SK-N-SH (cell line): ENCODE results near the gene HNRNPM. TPM values are rescaled to one million over a fixed set of nuclear protein-coding genes. Genes with fewer than 3 reads are reported as not detected.

Experiments used
- CTCF ChIA-PET: fragments of 300-600, 350-600 bp; formaldehyde crosslinking; extraction: SDS; loops from one replicate; lab custom pipeline; 2021; lab: Yijun Ruan, JAX
- POLR2A ChIA-PET: fragments of 350-600 bp; sonication (Branson Sonifier 250); formaldehyde crosslinking; extraction: SDS; loops from one replicate; lab custom pipeline; 2020; ENCODE audit warnings: antibody characterized with exemption, inconsistent platforms; lab: Yijun Ruan, JAX
- DNase-seq: peaks from one replicate; pipeline ENCODE4 v3.0.0; 2012
- H2AFZ ChIP-seq: fragments of 200-600 bp; sonication (generic); 2 replicates; pipeline ENCODE4 v1.8.1; 2016; ENCODE audit warnings: antibody characterized with exemption, mild to moderate bottlenecking, low read depth
- H3F3A ChIP-seq: fragments of 200-600 bp; sonication (generic); replicated peaks from 2 replicates; pipeline ENCODE3; 2016; ENCODE audit warnings: antibody characterized with exemption, mild to moderate bottlenecking; ENCODE audit not compliant: insufficient read depth
- H3K27ac ChIP-seq, 2 experiments: fragments of 200-500 bp in 1 of 2; fragments of 200-600 bp in 1 of 2; sonication (Bioruptor generic) in 1 of 2; sonication (generic), shearing (Covaris generic) in 1 of 2; 2 replicates each; pipeline versions ENCODE4 v1.5.1 to v1.6.1; 2014 to 2016; ENCODE audit warnings: low read depth in 2 of 2, inconsistent platforms in 1 of 2, low read length in 1 of 2, mild to moderate bottlenecking in 1 of 2, mixed read lengths in 1 of 2
- H3K27me3 ChIP-seq: fragments of 200-600 bp; sonication (generic), shearing (Covaris generic); 2 replicates; pipeline ENCODE4 v1.6.1; 2016; ENCODE audit warnings: mixed run types; ENCODE audit not compliant: insufficient read depth
- H3K36me3 ChIP-seq, 2 experiments: fragments of 200-500 bp in 1 of 2; fragments of 200-600 bp in 1 of 2; sonication (Bioruptor generic) in 1 of 2; sonication (generic) in 1 of 2; replicated peaks in 1 of 2; 2 replicates each; pipeline versions ENCODE3 to v1.5.1; 2014 to 2016; ENCODE audit warnings: low read length in 1 of 2, mild to moderate bottlenecking in 1 of 2; ENCODE audit not compliant: insufficient read depth in 2 of 2, control insufficient read depth in 1 of 2
- H3K4me1 ChIP-seq, 2 experiments: fragments of 200-500 bp in 1 of 2; fragments of 200-600 bp in 1 of 2; sonication (Bioruptor generic) in 1 of 2; sonication (generic), shearing (Covaris generic) in 1 of 2; 2 replicates each; pipeline versions ENCODE4 v1.5.1 to v1.6.1; 2014 to 2016; ENCODE audit warnings: low read depth in 1 of 2, low read length in 1 of 2, mixed run types in 1 of 2; ENCODE audit not compliant: insufficient read depth in 2 of 2, control insufficient read depth in 1 of 2
- H3K4me2 ChIP-seq: fragments of 200-600 bp; sonication (generic), shearing (Covaris generic); 2 replicates; pipeline ENCODE4 v1.6.1; 2017; ENCODE audit warnings: mixed run types
- H3K4me3 ChIP-seq, 2 experiments: fragments of 200-500 bp in 1 of 2; fragments of 200-600 bp in 1 of 2; sonication (Bioruptor generic) in 1 of 2; sonication (generic), shearing (Covaris generic) in 1 of 2; 2 replicates each; pipeline versions ENCODE4 v1.5.1 to v1.8.1; 2014 to 2016; ENCODE audit warnings: low read depth in 2 of 2, inconsistent platforms in 1 of 2, low read length in 1 of 2, mild to moderate bottlenecking in 1 of 2, mixed read lengths in 1 of 2, moderate library complexity in 1 of 2
- H3K79me2 ChIP-seq: fragments of 200-600 bp; sonication (generic); 2 replicates; pipeline ENCODE4 v1.8.1; 2017; ENCODE audit warnings: mild to moderate bottlenecking; ENCODE audit not compliant: insufficient read depth
- H3K9ac ChIP-seq: fragments of 200-600 bp; sonication (generic); 2 replicates; pipeline ENCODE4 v1.6.1; 2017; ENCODE audit warnings: mixed run types
- H3K9me2 ChIP-seq: fragments of 200-600 bp; sonication (generic); 2 replicates; pipeline ENCODE4 v1.6.1; 2017; ENCODE audit warnings: mixed run types
- H3K9me3 ChIP-seq: fragments of 200-600 bp; sonication (generic); 2 replicates; pipeline ENCODE4 v1.6.1; 2017; ENCODE audit warnings: mixed run types, mild to moderate bottlenecking, moderate library complexity
- H4K20me1 ChIP-seq: fragments of 200-600 bp; sonication (generic); 2 replicates; pipeline ENCODE4 v1.6.1; 2017; ENCODE audit warnings: mild to moderate bottlenecking, mixed run types; ENCODE audit not compliant: insufficient read depth
- EZH2phosphoT487 ChIP-seq: fragments of 200-600 bp; sonication (generic); IDR thresholded peaks from 2 replicates; pipeline ENCODE4 v1.6.1; 2017; ENCODE audit warnings: low read depth, mixed run types, mild to moderate bottlenecking, antibody characterized with exemption, moderate library complexity, borderline replicate concordance
- MEF2A ChIP-seq: IDR thresholded peaks from 2 replicates; pipeline ENCODE4 v1.4.0; 2012; ENCODE audit warnings: low read depth, borderline replicate concordance
- MXI1 ChIP-seq: IDR thresholded peaks from 2 replicates; pipeline ENCODE4 v1.6.1; 2012; ENCODE audit warnings: mild to moderate bottlenecking, low read depth, low read length, improper control_type of control experiment
- NRF1 ChIP-seq: IDR thresholded peaks from 2 replicates; pipeline ENCODE4 v1.6.1; 2012; ENCODE audit warnings: low read depth, mild to moderate bottlenecking, low read length
- POLR2AphosphoS5 ChIP-seq: IDR thresholded peaks from 2 replicates; pipeline ENCODE4 v1.6.1; 2012; ENCODE audit warnings: low read depth, low read length
- RAD21 ChIP-seq: IDR thresholded peaks from 2 replicates; pipeline ENCODE4 v1.6.1; 2012; ENCODE audit warnings: mild to moderate bottlenecking, low read length
- RCOR1 ChIP-seq: fragments of 150-350 bp; IDR thresholded peaks from 2 replicates; pipeline ENCODE4 v1.6.1; 2017; ENCODE audit warnings: antibody characterized with exemption, low read length
- WGBS: methylation state at CpG from one replicate; pipeline ENCODE4 v1.1.6; 2017; ENCODE audit warnings: low lambda C conversion rate; 5-methylcytosine and 5-hydroxymethylcytosine counted together
- polyA plus RNA-seq, 3 experiments: library from polyadenylated mRNA; depleted of rRNA; stranded (reverse); fragments of >200 nt; gene quantifications; 2 replicates each; pipeline ENCODE4 v1.2.3, GENCODE V29; 2012
- TF ChIP-seq, protein P1 (sequence below): IDR thresholded peaks from 2 replicates; pipeline ENCODE4 v1.4.0; 2012; ENCODE audit warnings: low read depth, borderline replicate concordance
- TF ChIP-seq, protein P2 (sequence below): fragments of 150-350 bp; IDR thresholded peaks from 2 replicates; pipeline ENCODE4 v1.6.1; 2017; ENCODE audit warnings: antibody characterized with exemption, low read length, low read depth, borderline replicate concordance

The HNRNPM gene
- polyA plus RNA-seq, 1 of the 3 experiments (the other 2 are of a cell fraction) = 205 TPM

DNA sequence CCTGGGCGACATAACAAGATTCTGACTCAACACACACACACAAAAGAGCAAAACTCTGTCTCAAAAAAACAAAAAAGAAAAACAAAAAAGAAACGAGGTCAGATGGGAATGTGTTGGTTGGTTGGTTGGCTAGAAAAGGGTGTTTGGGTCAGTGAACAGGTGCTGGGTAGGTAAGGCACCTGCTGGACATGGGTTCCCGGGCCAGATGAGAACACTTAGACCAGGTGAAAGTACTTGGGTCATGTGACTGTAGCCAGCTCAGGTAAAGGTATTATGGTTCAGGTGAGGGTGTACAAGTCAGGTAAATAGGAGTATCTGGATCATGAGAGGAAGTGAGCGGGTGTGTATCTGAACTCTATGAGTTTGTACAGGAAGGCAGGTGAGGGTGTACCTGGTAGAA is 83.7 kb downstream of the HNRNPM start:
- H3F3A ChIP-seq = peaks cover 3% of the 10 kb centered on the region
- H4K20me1 ChIP-seq = peaks cover 14% of the 10 kb centered on the region
- no peaks in the 10 kb centered on the region for H3K9me2 ChIP-seq
- no peak overlapping the region for H3K9ac ChIP-seq
- H2AFZ ChIP-seq = no peak overlapping the region
- no peak overlapping the region for H3K4me2 ChIP-seq
- TF ChIP-seq RCOR1 (no peak), RAD21 (no peak), POLR2AphosphoS5 (no peak)
- peaks cover 0 to 7% of the 10 kb centered on the region in 2 experiments; a peak in 1 of 4 replicates for H3K4me1 ChIP-seq
- WGBS = 74% methylated on average over 4 of the region's 4 CpGs
- no peaks in the 10 kb centered on the region; the same call in 1 of the 2 replicates for H3K27me3 ChIP-seq
- no peaks in the 10 kb centered on the region for H3K36me3 ChIP-seq
- POLR2A ChIA-PET = no interaction called here
- DNase-seq = no peak
- CTCF ChIA-PET = interaction anchor here (5.7 kb wide), 1 partner anchor 52 kb away, joined by 27 read pairs; no protein-coding TSS in a partner anchor
- H3K79me2 ChIP-seq = peaks cover 3% of the 10 kb centered on the region; the same call in 1 of the 2 replicates
- no peaks in the 10 kb centered on the region for H3K9me3 ChIP-seq
- no peak overlapping the region for H3K27ac ChIP-seq
- H3K4me3 ChIP-seq = no peak overlapping the region

DNA sequence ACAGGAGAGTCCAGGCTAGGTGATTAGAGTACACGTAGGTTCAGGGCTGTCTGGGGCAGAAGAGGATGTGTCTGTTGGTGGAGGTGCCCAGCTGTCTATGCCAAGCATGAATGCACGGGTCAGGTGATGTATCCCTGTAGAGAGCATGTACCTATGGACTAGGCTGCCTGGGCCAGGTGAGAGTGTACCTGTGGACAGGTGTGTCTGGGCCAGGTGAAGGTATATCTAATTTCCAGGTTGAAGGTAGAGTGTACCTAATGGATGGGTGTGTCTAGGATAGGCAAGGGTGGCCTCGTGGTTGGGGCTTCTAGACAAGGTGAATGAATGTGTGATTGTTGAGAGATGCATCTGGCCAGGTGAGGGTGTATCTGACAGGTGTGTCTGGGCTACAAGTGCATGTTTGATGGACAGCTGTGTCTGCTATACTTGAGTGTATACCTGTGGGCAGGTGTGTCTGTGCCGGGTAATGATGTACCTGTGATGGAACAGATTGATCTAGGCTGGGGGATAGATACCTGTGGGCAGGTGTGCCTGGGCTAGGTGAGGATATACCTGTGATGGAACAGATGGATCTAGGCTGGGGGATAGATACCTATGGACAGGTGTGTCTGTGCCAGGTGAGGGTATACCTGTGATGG is 84.7 kb downstream of the HNRNPM start:
- H3K4me2 ChIP-seq = no peak overlapping the region

More for the DNA sequence above, 84.7 kb downstream of the HNRNPM start:
- no peaks in the 10 kb centered on the region; the same call in 1 of the 2 replicates for H3K27me3 ChIP-seq
- 91% methylated on average over 4 of the region's 4 CpGs for WGBS
- no peaks in the 10 kb centered on the region for H3K9me3 ChIP-seq
- H3K79me2 ChIP-seq = peaks cover 3% of the 10 kb centered on the region; the same call in 1 of the 2 replicates
- H3K36me3 ChIP-seq = no peaks in the 10 kb centered on the region
- H2AFZ ChIP-seq = no peak overlapping the region
- no peak for TF ChIP-seq RAD21
- no peak for TF ChIP-seq MXI1
- no peak for TF ChIP-seq NRF1
- TF ChIP-seq, protein P1, sequence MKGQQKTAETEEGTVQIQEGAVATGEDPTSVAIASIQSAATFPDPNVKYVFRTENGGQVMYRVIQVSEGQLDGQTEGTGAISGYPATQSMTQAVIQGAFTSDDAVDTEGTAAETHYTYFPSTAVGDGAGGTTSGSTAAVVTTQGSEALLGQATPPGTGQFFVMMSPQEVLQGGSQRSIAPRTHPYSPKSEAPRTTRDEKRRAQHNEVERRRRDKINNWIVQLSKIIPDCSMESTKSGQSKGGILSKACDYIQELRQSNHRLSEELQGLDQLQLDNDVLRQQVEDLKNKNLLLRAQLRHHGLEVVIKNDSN = no peak
- TF ChIP-seq MEF2A = no peak
- TF ChIP-seq, protein P2, sequence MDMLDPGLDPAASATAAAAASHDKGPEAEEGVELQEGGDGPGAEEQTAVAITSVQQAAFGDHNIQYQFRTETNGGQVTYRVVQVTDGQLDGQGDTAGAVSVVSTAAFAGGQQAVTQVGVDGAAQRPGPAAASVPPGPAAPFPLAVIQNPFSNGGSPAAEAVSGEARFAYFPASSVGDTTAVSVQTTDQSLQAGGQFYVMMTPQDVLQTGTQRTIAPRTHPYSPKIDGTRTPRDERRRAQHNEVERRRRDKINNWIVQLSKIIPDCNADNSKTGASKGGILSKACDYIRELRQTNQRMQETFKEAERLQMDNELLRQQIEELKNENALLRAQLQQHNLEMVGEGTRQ = no peak
- TF ChIP-seq EZH2phosphoT487 = no peak
- no peak overlapping the region for H3K9ac ChIP-seq
- peaks cover 0 to 7% of the 10 kb centered on the region in 2 experiments; a peak in 1 of 4 replicates for H3K4me1 ChIP-seq
- ChIA-PET CTCF (interaction anchor here (1.2 kb wide), 1 partner anchor 13 kb away, joined by 3 read pairs; no protein-coding TSS in a partner anchor), POLR2A (no interaction called here)
- no peak overlapping the region for H3K4me3 ChIP-seq
- peaks cover 3% of the 10 kb centered on the region for H3F3A ChIP-seq
- no peaks in the 10 kb centered on the region for H3K9me2 ChIP-seq
- no peak for DNase-seq
- peaks cover 14% of the 10 kb centered on the region for H4K20me1 ChIP-seq
- H3K27ac ChIP-seq = no peak overlapping the region
